Measurements from ENCODE around the gene TMEM128. TPM values are rescaled to one million over a fixed set of nuclear protein-coding genes. Genes with fewer than 3 reads are reported as not detected.
A peak's percentile ranks its signal among the peaks of the same experiment; 100 is the strongest.
"Not testable (repeated sequence)": the region's sequence is repeated elsewhere in the genome, so short reads cannot be mapped to it uniquely, and the experiment has no call there.

TMEM128 gene
- polyA plus RNA-seq, 1 experiment, result 44.0 TPM

GRCh38 chr4:4248885-4249203 is 821 bp upstream of the TMEM128 start:
- CTCF ChIA-PET, result interaction anchor here (1.3 to 1.7 kb wide), 3 partner anchors 11 to 271 kb away, joined by 3 to 14 read pairs (median 5); no protein-coding TSS in a partner anchor
- no peaks in the 10 kb centered on the region; the same call in 1 of the 2 replicates for H3K9me3 ChIP-seq (ENCODE audit: control insufficient read depth, insufficient read depth, low read length)
- DNase-seq (ENCODE audit: low read depth, low spot score), result no peak
- peaks cover 5% of the 10 kb centered on the region for H3K27me3 ChIP-seq (ENCODE audit: control insufficient read depth, insufficient read depth, low read length)
- H3K27ac ChIP-seq (ENCODE audit: low read depth, low read length), result peak overlapping the region; percentile 96
- H3K4me3 ChIP-seq (ENCODE audit: low read depth, low read length), result peak overlapping the region; percentile 90
- no peak for TF ChIP-seq CTCF (IDR thresholded peaks at IDR 0.05; ENCODE audit: low read depth, low read length)
- POLR2A ChIA-PET, result interaction anchor here (0.6 to 1.7 kb wide), 2 partner anchors 127 to 293 kb away, joined by 3 to 6 read pairs; no protein-coding TSS in a partner anchor

- TF ChIP-seq CTCF (IDR thresholded peaks at IDR 0.05; ENCODE audit: low read depth, low read length), result no peak
- H3K27me3 ChIP-seq (ENCODE audit: control insufficient read depth, insufficient read depth, low read length), result peaks cover 3% of the 10 kb centered on the region
- DNase-seq (ENCODE audit: low read depth, low spot score), result no peak
- POLR2A ChIA-PET, result interaction anchor here (0.6 to 1.1 kb wide), 3 partner anchors 104 to 293 kb away, joined by 3 read pairs; no protein-coding TSS in a partner anchor
- H3K27ac ChIP-seq (ENCODE audit: low read depth, low read length), result peak overlapping the region; percentile 96
- peak overlapping the region; percentile 90 for H3K4me3 ChIP-seq (ENCODE audit: low read depth, low read length)
- H3K9me3 ChIP-seq (ENCODE audit: control insufficient read depth, insufficient read depth, low read length), result no peaks in the 10 kb centered on the region; the same call in 1 of the 2 replicates
- CTCF ChIA-PET, result interaction anchor here (0.7 to 1.5 kb wide), 2 partner anchors 8 to 273 kb away, joined by 3 read pairs; no protein-coding TSS in a partner anchor
Measured at GRCh38 chr4:4247696-4248028, 361 bp downstream of the TMEM128 start.

DNA sequence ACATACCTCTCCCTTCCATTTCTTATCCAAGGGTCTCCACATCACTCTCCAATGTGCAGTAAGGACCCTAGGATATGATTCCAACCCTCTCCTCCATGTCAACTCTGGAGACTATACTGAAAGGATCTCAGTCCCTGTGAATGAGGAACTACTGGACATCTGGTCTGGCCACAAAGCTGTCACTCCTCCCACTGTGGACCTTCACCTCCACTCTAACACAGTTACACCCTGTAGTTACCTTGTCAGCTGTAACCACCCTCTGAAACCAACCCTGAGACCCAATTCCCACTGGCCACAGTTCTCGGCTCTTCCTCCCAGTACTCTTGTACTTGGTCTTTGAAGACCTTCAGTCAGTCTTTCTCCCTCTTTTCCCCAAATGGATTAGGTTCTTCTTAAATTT is 2.9 kb downstream of the TMEM128 start:
- Histone ChIP-seq H3K27ac (ENCODE audit: low read depth, low read length) (no peak overlapping the region), H3K27me3 (ENCODE audit: control insufficient read depth, insufficient read depth, low read length) (no peaks in the 10 kb centered on the region), H3K4me3 (ENCODE audit: low read depth, low read length) (no peak overlapping the region), H3K9me3 (ENCODE audit: control insufficient read depth, insufficient read depth, low read length) (no peaks in the 10 kb centered on the region; the same call in 1 of the 2 replicates)
- no peak for DNase-seq (ENCODE audit: low read depth, low spot score)
- ChIA-PET CTCF (no interaction called here), POLR2A (no interaction called here)
- TF ChIP-seq CTCF (IDR thresholded peaks at IDR 0.05; ENCODE audit: low read depth, low read length), result no peak

GRCh38 chr4:4239551-4239950 is 8.5 kb downstream of the TMEM128 start:
- POLR2A ChIA-PET, result not testable (repeated sequence)

GRCh38 chr4:4233610-4234009 is 14.4 kb downstream of the TMEM128 start:
- H3K4me3 ChIP-seq (ENCODE audit: low read depth, low read length), result no peak overlapping the region
- TF ChIP-seq CTCF (IDR thresholded peaks at IDR 0.05; ENCODE audit: low read depth, low read length), result no peak
- CTCF ChIA-PET, result no interaction called here
- DNase-seq (ENCODE audit: low read depth, low spot score), result no peak
- H3K27ac ChIP-seq (ENCODE audit: low read depth, low read length), result no peak overlapping the region
- no peaks in the 10 kb centered on the region; the same call in 1 of the 2 replicates for H3K9me3 ChIP-seq (ENCODE audit: control insufficient read depth, insufficient read depth, low read length)
- peaks cover 9% of the 10 kb centered on the region for H3K27me3 ChIP-seq (ENCODE audit: control insufficient read depth, insufficient read depth, low read length)
- POLR2A ChIA-PET, result no interaction called here

More at GRCh38 chr4:4239551-4239950, 8.5 kb downstream of the TMEM128 start:
- CTCF ChIA-PET; DNase-seq (ENCODE audit: low read depth, low spot score); H3K27ac ChIP-seq (ENCODE audit: low read depth, low read length); H3K4me3 ChIP-seq (ENCODE audit: low read depth, low read length); H3K9me3 ChIP-seq (ENCODE audit: control insufficient read depth, insufficient read depth, low read length); H3K27me3 ChIP-seq (ENCODE audit: control insufficient read depth, insufficient read depth, low read length): not testable (repeated sequence)

DNA sequence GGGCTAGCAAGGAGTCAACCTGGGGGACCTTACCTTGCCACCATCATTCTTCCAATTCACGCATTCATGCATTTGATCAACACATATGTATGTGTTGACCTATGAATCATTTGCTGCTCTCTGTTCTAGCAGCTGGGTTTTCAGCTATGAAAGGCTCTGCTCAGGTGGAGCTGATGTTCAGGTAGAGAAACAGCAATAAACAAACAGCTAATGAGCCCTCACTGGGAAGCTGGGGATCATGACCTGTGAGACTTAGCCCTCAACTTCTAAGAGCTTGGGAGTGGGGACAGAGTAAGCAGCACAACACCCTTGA is 19.7 kb downstream of the TMEM128 start:
- no peak for TF ChIP-seq CTCF (IDR thresholded peaks at IDR 0.05; ENCODE audit: low read depth, low read length)
- peaks cover 7% of the 10 kb centered on the region; the same call in 1 of the 2 replicates for H3K9me3 ChIP-seq (ENCODE audit: control insufficient read depth, insufficient read depth, low read length)
- CTCF ChIA-PET, result no interaction called here
- H3K27me3 ChIP-seq (ENCODE audit: control insufficient read depth, insufficient read depth, low read length), result peaks cover 38% of the 10 kb centered on the region
- DNase-seq (ENCODE audit: low read depth, low spot score), result no peak
- no peak overlapping the region for H3K4me3 ChIP-seq (ENCODE audit: low read depth, low read length)
- H3K27ac ChIP-seq (ENCODE audit: low read depth, low read length), result no peak overlapping the region
- POLR2A ChIA-PET, result no interaction called here
